Middle frontal gyrus (tissue), 1 donor: ENCODE results near the gene MPRIP.

Experiments used
- DNase-seq: peaks from one replicate; pipeline ENCODE4 v3.0.0-alpha.2; 2015; ENCODE audit warnings: low spot score; ENCODE audit errors: extremely low spot score

The MPRIP gene

GRCh38 chr17:17028059-17028877 lies 14.0 kb upstream of the MPRIP start:
- DNase-seq = no peak

- DNase-seq = no peak
Measured at GRCh38 chr17:17028878-17029535, 13.2 kb upstream of the MPRIP start.

GRCh38 chr17:17029938-17030337 lies 12.3 kb upstream of the MPRIP start:
- DNase-seq = no peak

- DNase-seq = no peak
Measured at GRCh38 chr17:17030515-17031211, 11.6 kb upstream of the MPRIP start.

GRCh38 chr17:17032131-17032692 lies 10.0 kb upstream of the MPRIP start:
- DNase-seq = peak; percentile 28

- DNase-seq = no peak
Measured at GRCh38 chr17:17033466-17033865, 8.8 kb upstream of the MPRIP start.

- no peak for DNase-seq
Measured at GRCh38 chr17:17034026-17034425, 8.2 kb upstream of the MPRIP start.

- DNase-seq = no peak
Measured at GRCh38 chr17:17034496-17035075, 7.7 kb upstream of the MPRIP start.

- no peak for DNase-seq
Measured at GRCh38 chr17:17035490-17035889, 6.8 kb upstream of the MPRIP start.

GRCh38 chr17:17035920-17036523 lies 6.2 kb upstream of the MPRIP start:
- no peak for DNase-seq

GRCh38 chr17:17036524-17036998 lies 5.7 kb upstream of the MPRIP start:
- DNase-seq = no peak

- DNase-seq = no peak
Measured at GRCh38 chr17:17039911-17040310, 2.3 kb upstream of the MPRIP start.

GRCh38 chr17:17041018-17041521 lies 1.2 kb upstream of the MPRIP start:
- peak; percentile 49 for DNase-seq

- DNase-seq = peak; percentile 96
Measured at GRCh38 chr17:17041571-17042383, 480 bp upstream of the MPRIP start.

- no peak for DNase-seq
Measured at GRCh38 chr17:17042851-17043460, 699 bp downstream of the MPRIP start.

- DNase-seq = no peak
Measured at GRCh38 chr17:17043461-17044271, 1.4 kb downstream of the MPRIP start.

GRCh38 chr17:17044846-17045561 lies 2.7 kb downstream of the MPRIP start:
- DNase-seq = peak; percentile 55

- DNase-seq = no peak
Measured at GRCh38 chr17:17048106-17048505, 5.8 kb downstream of the MPRIP start.
